Activated naive CD4-positive, alpha-beta T cell treated with anti-CD3 and anti-CD28 coated beads, Interleukin-2, amount 50 U/mL, for 16 hours (primary cell): ENCODE data around the gene IL1A.

ENCODE experiments used
- DNase-seq: peaks from one replicate; pipeline ENCODE4 v3.0.0-alpha.2; 2020

Gene IL1A

DNA sequence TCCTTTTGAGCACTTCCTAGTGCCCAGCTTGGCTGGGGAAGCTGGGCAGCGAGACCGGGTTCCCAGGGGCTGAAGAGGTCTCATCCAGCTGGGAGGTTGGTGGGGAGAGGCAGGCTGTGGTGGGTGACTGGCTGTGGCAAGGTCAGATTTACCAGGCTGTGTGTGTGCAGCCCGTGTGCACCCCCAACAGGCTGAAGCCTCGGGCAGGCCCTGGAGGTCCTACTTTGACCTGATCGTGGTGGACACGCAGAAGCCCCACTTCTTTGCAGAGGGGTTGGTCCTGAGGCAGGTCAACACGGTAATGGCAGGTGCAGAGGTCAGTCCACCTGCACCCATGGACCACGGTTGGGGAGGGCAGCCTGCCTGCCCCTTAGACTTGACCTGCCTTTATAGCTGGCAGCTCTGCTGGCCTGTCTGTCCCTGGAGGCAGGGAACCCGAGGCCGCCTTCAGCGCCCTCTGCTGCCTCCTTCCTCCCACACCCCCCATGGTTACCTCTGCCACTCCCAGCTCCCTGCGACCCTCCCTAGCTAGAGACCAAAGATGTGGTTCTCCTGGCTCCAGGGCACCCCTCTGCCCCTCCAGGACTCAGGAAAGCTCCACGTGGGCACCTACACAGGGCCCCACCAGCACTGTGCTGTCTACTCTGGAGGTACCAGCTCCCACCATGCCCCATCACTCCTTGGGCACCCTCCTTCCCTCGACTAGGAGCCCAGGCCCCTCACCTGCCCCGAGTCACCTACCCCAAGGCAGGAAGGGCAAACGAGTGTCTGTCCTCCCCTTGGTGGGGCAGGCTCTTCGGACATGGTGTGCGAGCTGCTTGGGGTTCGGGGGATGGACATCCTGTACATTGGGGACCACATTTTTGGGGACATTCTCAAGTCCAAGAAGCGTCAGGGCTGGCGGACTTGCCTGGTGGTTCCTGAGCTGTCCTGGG, 59.4 kb downstream of the IL1A start:
- DNase-seq = no peak

DNA sequence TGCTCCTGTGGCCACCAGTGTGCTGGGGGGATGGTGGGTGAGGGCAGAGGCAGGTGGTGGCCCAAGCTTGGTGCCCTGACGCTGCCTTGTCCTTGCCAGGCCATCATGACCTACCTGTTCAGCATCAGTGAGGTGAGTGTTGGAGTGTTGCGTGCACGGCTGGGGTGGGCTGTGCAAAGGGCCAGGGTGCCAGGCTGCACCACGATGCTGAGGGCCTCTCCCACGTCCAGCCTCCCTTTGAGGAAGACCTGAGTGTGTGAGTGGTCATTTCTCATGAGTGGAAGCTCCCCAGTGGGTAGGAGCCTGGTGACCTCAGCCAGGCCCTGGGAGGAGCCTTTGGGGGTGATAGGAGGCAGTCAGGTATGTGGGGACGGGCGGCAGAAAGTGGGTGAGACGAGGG, 60.3 kb downstream of the IL1A start:
- no peak for DNase-seq
